H1 (cell line): ENCODE measurements around the gene TTR.

Experiments used
- ASH2L ChIP-seq: fragments of 200-600, 300-600 bp; sonication (generic); IDR thresholded peaks from one replicate; pipeline ENCODE4 v1.7.1; 2017; ENCODE audit warnings: low read length
- CTCF ChIP-seq, 3 experiments: IDR thresholded peaks; 1 replicate in 2 of 3; 2 replicates in 1 of 3; pipeline versions ENCODE4 v1.5.1 to v1.6.1; 2011; ENCODE audit warnings: low read length in 3 of 3, mild to moderate bottlenecking in 3 of 3, inconsistent platforms in 2 of 3, low read depth in 1 of 3, moderate library complexity in 1 of 3; ENCODE audit not compliant: insufficient read depth in 1 of 3; ENCODE audit errors: control extremely low read depth in 1 of 3
- EP300 ChIP-seq, 2 experiments: IDR thresholded peaks; 1 replicate in 1 of 2; 2 replicates in 1 of 2; pipeline ENCODE4 v1.6.1; 2011 to 2012; ENCODE audit warnings: low read depth in 2 of 2, low read length in 2 of 2, mild to moderate bottlenecking in 2 of 2, borderline replicate concordance in 1 of 2, inconsistent platforms in 1 of 2, moderate library complexity in 1 of 2
- EZH2 ChIP-seq: fragments of 200-600 bp; sonication (generic); IDR thresholded peaks from 2 replicates; pipeline ENCODE4 v1.7.1; 2012; ENCODE audit warnings: low read depth, mild to moderate bottlenecking, moderate library complexity, low read length, inconsistent platforms; ENCODE audit not compliant: severe bottlenecking
- FOSL1 ChIP-seq: IDR thresholded peaks from 2 replicates; pipeline ENCODE4 v1.6.1; 2011; ENCODE audit warnings: mild to moderate bottlenecking, low read depth, low read length, moderate library complexity; ENCODE audit not compliant: insufficient read depth
- NANOG ChIP-seq: IDR thresholded peaks from 2 replicates; pipeline ENCODE4 v1.6.1; 2011; ENCODE audit warnings: low read length, low read depth, mild to moderate bottlenecking, inconsistent platforms; ENCODE audit not compliant: insufficient read depth, poor library complexity, severe bottlenecking
- POLR2AphosphoS5 ChIP-seq: IDR thresholded peaks from 2 replicates; pipeline ENCODE4 v1.6.1; 2011; ENCODE audit warnings: low read depth, low read length
- TAF1 ChIP-seq: IDR thresholded peaks from 2 replicates; pipeline ENCODE4 v1.6.1; 2011; ENCODE audit warnings: mild to moderate bottlenecking, low read depth, low read length
- ZNF274 ChIP-seq: IDR thresholded peaks from 2 replicates; pipeline ENCODE4 v1.7.0; 2012; ENCODE audit warnings: low read length, borderline replicate concordance; ENCODE audit errors: extremely low read depth

GRCh38 chr18:31611511-31611910 lies 19.8 kb downstream of the TTR start:
- TF ChIP-seq NANOG (no peak), EZH2 (no peak), CTCF (IDR thresholded peaks at IDR 0.05; ENCODE audit: control extremely low read depth in 1 of 3, insufficient read depth in 1 of 3, low read depth in 1 of 3, low read length in 3 of 3) (no peak), POLR2AphosphoS5 (no peak), EP300 (IDR thresholded peaks at IDR 0.05; ENCODE audit: borderline replicate concordance in 1 of 2, low read depth in 2 of 2, low read length in 2 of 2) (no peak), ASH2L (no peak), FOSL1 (no peak), TAF1 (no peak), ZNF274 (no peak)
